WERI-Rb-1 (cell line): ENCODE results near the gene SRSF11.
A peak's percentile ranks its signal among the peaks of the same experiment; 100 is the strongest.
"Not testable (repeated sequence)": the region's sequence is repeated elsewhere in the genome, so short reads cannot be mapped to it uniquely, and the experiment has no call there.

ENCODE experiments used
- DNase-seq: peaks from one replicate; pipeline ENCODE4 v3.0.0-alpha.2; 2020
- H3K27ac ChIP-seq: fragments of 250-450 bp; sonication (Bioruptor Pico); 2 replicates; pipeline ENCODE4 v1.5.1; 2020; ENCODE audit warnings: mild to moderate bottlenecking, moderate library complexity
- H3K27me3 ChIP-seq: fragments of 250-450 bp; sonication (Bioruptor Pico); 2 replicates; pipeline ENCODE4 v1.5.1; 2021; ENCODE audit warnings: mild to moderate bottlenecking, low read depth, moderate library complexity; ENCODE audit not compliant: insufficient read depth, severe bottlenecking
- H3K36me3 ChIP-seq: fragments of 250-450 bp; sonication (Bioruptor Pico); 2 replicates; pipeline ENCODE4 v1.5.1; 2020; ENCODE audit warnings: mild to moderate bottlenecking, moderate library complexity
- H3K4me3 ChIP-seq: 2 replicates; pipeline ENCODE4 v1.5.1; 2011; ENCODE audit warnings: low read depth, mild to moderate bottlenecking, control low read depth, low read length
- H3K9me3 ChIP-seq: fragments of 250-450 bp; sonication (Bioruptor Pico); 2 replicates; pipeline ENCODE4 v1.5.1; 2021; ENCODE audit warnings: mild to moderate bottlenecking, moderate library complexity; ENCODE audit not compliant: severe bottlenecking
- TF ChIP-seq, protein P1 (sequence below): IDR thresholded peaks from 2 replicates; pipeline ENCODE4 v1.5.1; 2011; ENCODE audit warnings: low read depth, mild to moderate bottlenecking, control low read depth, inconsistent platforms, low read length

Gene SRSF11

DNA sequence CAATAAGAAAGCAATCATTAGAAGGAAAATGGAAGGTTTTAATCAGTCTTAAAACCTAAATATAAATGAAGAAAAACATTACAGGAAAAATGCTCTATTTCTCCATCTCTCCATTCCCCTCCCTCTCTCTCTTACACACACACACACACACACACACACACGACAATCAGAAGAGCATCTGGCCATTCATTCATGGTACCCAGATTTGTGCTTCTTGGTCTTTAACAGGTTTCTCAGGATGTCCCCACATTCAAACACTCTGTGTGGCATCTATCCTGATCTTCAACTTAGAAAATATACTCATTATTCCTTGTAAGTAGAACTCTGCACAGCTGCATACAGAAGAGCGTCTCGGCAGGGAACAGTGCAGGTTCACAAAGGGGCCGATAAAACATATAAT, 16.6 kb upstream of the SRSF11 start:
- peak overlapping the region; percentile 90 for H3K27ac ChIP-seq
- peaks cover 23% of the 10 kb centered on the region for H3K36me3 ChIP-seq
- H3K27me3 ChIP-seq = no peaks in the 10 kb centered on the region
- H3K9me3 ChIP-seq = no peaks in the 10 kb centered on the region
- TF ChIP-seq, protein P1, sequence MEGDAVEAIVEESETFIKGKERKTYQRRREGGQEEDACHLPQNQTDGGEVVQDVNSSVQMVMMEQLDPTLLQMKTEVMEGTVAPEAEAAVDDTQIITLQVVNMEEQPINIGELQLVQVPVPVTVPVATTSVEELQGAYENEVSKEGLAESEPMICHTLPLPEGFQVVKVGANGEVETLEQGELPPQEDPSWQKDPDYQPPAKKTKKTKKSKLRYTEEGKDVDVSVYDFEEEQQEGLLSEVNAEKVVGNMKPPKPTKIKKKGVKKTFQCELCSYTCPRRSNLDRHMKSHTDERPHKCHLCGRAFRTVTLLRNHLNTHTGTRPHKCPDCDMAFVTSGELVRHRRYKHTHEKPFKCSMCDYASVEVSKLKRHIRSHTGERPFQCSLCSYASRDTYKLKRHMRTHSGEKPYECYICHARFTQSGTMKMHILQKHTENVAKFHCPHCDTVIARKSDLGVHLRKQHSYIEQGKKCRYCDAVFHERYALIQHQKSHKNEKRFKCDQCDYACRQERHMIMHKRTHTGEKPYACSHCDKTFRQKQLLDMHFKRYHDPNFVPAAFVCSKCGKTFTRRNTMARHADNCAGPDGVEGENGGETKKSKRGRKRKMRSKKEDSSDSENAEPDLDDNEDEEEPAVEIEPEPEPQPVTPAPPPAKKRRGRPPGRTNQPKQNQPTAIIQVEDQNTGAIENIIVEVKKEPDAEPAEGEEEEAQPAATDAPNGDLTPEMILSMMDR = no peak
- H3K4me3 ChIP-seq = peak overlapping the region; percentile 97
- DNase-seq = no peak

DNA sequence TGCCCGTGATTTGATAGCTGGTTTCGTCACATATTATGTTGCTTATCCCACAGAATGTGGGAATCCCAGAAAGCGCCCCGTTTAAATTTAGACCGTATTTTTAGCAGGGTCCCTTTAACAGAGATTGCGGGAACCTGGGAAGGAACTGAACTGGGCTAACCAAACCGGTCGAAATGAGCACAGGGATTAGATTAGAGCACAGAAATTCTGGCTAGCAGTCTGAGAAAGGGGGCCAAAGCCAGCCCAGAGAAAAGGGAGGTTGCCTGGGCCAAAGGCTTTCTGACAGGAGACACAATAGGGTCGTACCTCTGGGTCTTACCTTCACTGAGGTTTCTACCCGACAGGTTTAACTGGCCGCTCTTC, 16.1 kb upstream of the SRSF11 start:
- Histone ChIP-seq H3K27me3 (no peaks in the 10 kb centered on the region), H3K27ac (peak overlapping the region; percentile 90), H3K36me3 (peaks cover 23% of the 10 kb centered on the region), H3K9me3 (no peaks in the 10 kb centered on the region), H3K4me3 (peak overlapping the region; percentile 97)
- no peak for DNase-seq
- TF ChIP-seq, protein P1 = no peak

DNA sequence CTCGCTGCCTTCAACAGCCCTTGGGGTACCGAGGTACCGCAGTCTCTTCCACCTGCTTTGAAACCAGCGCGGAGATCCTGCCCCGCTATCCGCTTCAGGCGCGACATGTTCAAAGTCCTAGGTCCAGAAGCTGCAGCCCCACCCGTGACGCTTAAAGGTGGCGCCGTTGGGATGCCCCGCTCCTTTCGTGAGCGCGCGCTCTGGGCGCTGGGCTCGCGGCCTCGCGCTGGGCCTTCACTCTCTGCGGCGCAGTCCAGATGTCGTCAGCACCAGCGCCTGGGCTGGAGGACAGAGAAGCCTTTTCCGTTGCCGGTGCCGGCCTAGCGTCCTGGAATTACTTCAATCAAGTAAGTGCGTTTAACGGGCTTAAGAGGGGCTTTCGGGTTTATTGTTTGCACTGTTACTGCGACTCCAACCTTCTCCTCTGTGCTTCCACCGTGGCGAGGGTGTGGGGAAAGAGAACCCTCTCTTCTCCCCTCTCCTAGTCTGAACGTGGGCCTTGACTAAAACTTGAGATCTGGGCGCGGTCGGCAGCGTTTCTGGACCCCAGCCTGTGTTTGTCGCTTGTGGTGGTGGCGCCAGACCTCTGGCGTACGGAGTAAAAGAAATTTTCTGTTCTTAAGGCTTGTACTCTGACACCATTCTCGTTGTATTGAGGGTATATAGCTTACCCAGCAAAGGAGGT, 15.6 kb upstream of the SRSF11 start, which contains the start of gene LRRC40:
LRRC40 (minus strand) TSS at position 146 of the 685 bp plus-strand sequence; CDS start at position 107, 39 bp downstream.
- peak within 1 kb of the TSS; percentile 97 for H3K4me3 ChIP-seq
- H3K27ac ChIP-seq = peak within 1 kb of the TSS; percentile 90
- no peaks in the 10 kb centered on the region for H3K9me3 ChIP-seq

DNA sequence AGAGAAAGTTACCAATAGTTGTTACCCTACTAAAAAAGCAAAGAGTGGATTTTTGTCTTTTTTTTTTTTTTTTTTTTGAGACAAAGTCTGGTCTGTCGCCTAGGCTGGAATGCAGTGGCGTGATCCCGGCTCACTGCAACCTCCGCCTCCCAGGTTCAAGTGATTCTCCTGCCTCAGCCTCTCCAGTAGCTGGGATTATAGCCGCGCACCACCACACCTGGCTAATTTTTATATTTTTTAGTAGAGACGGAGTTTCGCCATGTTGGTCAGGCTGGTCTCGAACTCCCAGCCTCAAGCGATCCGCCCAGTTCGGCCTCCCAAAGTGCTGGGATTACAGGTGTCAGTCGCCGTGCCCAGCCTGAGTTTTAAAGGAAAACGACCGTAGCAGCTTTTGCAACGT, 14.3 kb upstream of the SRSF11 start:
- H3K27me3 ChIP-seq, H3K27ac ChIP-seq, DNase-seq, H3K9me3 ChIP-seq: not testable (repeated sequence)
- Histone ChIP-seq H3K36me3 (peaks cover 23% of the 10 kb centered on the region), H3K4me3 (peak overlapping the region; percentile 97)

More for the DNA sequence above, 15.6 kb upstream of the SRSF11 start, which contains the start of gene LRRC40:
- TF ChIP-seq, protein P1 = no peak
- DNase-seq = peak; percentile 96
- Histone ChIP-seq H3K27me3 (no peaks in the 10 kb centered on the region), H3K36me3 (peaks cover 23% of the 10 kb centered on the region)

DNA sequence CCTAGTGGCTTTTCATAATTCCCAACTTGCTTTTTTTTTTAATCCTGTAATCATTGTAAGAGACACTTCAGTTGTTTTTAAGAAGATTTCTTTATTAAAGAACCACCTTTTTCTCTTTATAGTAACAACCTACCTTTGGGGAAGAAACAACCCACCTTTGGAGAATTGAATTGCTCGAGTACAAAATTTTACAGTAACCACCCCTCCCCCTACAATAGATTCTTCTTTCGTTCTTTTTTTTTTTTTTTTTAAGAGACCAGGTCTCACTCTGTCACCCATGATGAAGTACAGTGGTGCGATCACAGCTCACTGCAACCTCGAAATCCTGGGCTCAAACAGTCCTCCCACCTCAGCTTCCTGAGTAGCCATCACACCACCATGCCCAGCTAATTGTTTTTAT, 13.7 kb upstream of the SRSF11 start:
- H3K27me3 ChIP-seq = no peaks in the 10 kb centered on the region
- TF ChIP-seq, protein P1 = no peak
- no peak overlapping the region for H3K27ac ChIP-seq
- no peaks in the 10 kb centered on the region for H3K9me3 ChIP-seq
- DNase-seq = no peak
- peaks cover 27% of the 10 kb centered on the region for H3K36me3 ChIP-seq
- no peak overlapping the region for H3K4me3 ChIP-seq

DNA sequence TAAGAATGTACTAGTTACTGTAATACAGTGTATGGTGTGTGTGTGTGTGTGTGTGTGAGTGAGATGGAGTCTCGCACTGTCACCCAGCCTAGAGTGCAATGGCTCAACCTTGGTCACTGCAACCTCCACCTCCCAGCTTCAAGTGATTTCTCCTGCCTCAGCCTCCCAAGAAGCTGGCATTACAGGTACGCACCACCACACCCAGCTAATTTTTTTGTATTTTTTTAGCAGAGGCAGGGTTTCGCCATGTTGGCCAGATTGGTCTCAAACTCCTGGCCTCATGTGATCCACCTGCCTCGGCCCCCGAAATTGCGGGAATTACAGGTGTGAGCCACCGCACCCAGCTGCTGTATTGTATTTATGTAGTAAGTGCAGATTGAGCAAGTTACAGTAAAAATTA, 12.9 kb upstream of the SRSF11 start:
- Histone ChIP-seq H3K4me3 (no peak overlapping the region), H3K27ac (no peak overlapping the region), H3K27me3 (no peaks in the 10 kb centered on the region), H3K36me3 (peaks cover 24% of the 10 kb centered on the region), H3K9me3 (no peaks in the 10 kb centered on the region)
- TF ChIP-seq, protein P1 = no peak
- DNase-seq = no peak
